Type B pancreatic cell (in vitro differentiated cells): Measurements from ENCODE around the gene SAXO2. TPM values are rescaled to one million over a fixed set of nuclear protein-coding genes. Genes with fewer than 3 reads are reported as not detected.
"Not testable (repeated sequence)": the region's sequence is repeated elsewhere in the genome, so short reads cannot be mapped to it uniquely, and the experiment has no call there.

ENCODE experiments used
- DNase-seq: peaks from one replicate; pipeline ENCODE4 v3.0.0; 2021; ENCODE audit warnings: mixed read lengths; ENCODE audit not compliant: unreplicated experiment; ENCODE audit errors: extremely low spot score
- H3K27ac Mint-ChIP-seq: 2 replicates; pipeline ENCODE4 v1.8.0; 2021; ENCODE audit warnings: mild to moderate bottlenecking, mixed read lengths
- H3K27me3 Mint-ChIP-seq: 2 replicates; pipeline ENCODE4 v1.8.0; 2021; ENCODE audit warnings: mixed read lengths
- H3K36me3 Mint-ChIP-seq: 2 replicates; pipeline ENCODE4 v1.8.0; 2021; ENCODE audit warnings: mixed read lengths
- H3K4me1 Mint-ChIP-seq: one replicate; pipeline ENCODE4 v1.8.0; 2021; ENCODE audit warnings: mixed read lengths; ENCODE audit not compliant: unreplicated experiment
- H3K4me3 Mint-ChIP-seq: 2 replicates; pipeline ENCODE4 v1.8.0; 2021; ENCODE audit warnings: mild to moderate bottlenecking, mixed read lengths
- H3K9me3 Mint-ChIP-seq: 2 replicates; pipeline ENCODE4 v1.8.0; 2021; ENCODE audit warnings: mixed read lengths
- CTCF ChIP-seq: fragments of 200-600 bp; sonication (generic); conservative IDR thresholded peaks from 2 replicates; pipeline ENCODE4 v1.5.0; 2021; ENCODE audit warnings: antibody characterized with exemption, mild to moderate bottlenecking
- total RNA-seq: library from RNA; stranded (reverse); gene quantifications from 2 replicates; pipeline ENCODE4 v1.2.1, GENCODE V29; 2021; ENCODE audit warnings: low replicate concordance

The SAXO2 gene
- total RNA-seq, 1 donor from 2014 or later = 5.8 TPM

- no peaks in the 10 kb centered on the region for H3K36me3 Mint-ChIP-seq
- DNase-seq = no peak
- TF ChIP-seq CTCF = no peak
- H3K4me1 Mint-ChIP-seq = no peaks in the 10 kb centered on the region
- H3K27ac Mint-ChIP-seq = no peak overlapping the region
- H3K9me3 Mint-ChIP-seq = no peaks in the 10 kb centered on the region
- no peak overlapping the region for H3K4me3 Mint-ChIP-seq
- peaks cover 10% of the 10 kb centered on the region for H3K27me3 Mint-ChIP-seq
These were observed 31.6 kb downstream of the SAXO2 start for GRCh38 chr15:82294061-82294690.

GRCh38 chr15:82297546-82297945 is 34.9 kb downstream of the SAXO2 start:
- H3K4me1 Mint-ChIP-seq = peaks cover 5% of the 10 kb centered on the region
- no peak overlapping the region for H3K4me3 Mint-ChIP-seq
- no peaks in the 10 kb centered on the region for H3K9me3 Mint-ChIP-seq
- H3K27me3 Mint-ChIP-seq = no peaks in the 10 kb centered on the region
- no peak for TF ChIP-seq CTCF
- no peak overlapping the region for H3K27ac Mint-ChIP-seq
- H3K36me3 Mint-ChIP-seq = no peaks in the 10 kb centered on the region
- DNase-seq = no peak

- no peak for DNase-seq
- no peaks in the 10 kb centered on the region for H3K27me3 Mint-ChIP-seq
- no peaks in the 10 kb centered on the region for H3K36me3 Mint-ChIP-seq
- TF ChIP-seq CTCF = no peak
- H3K27ac Mint-ChIP-seq = no peak overlapping the region
- H3K4me3 Mint-ChIP-seq = no peak overlapping the region
- no peaks in the 10 kb centered on the region for H3K9me3 Mint-ChIP-seq
- H3K4me1 Mint-ChIP-seq = peaks cover 5% of the 10 kb centered on the region
These were observed 35.4 kb downstream of the SAXO2 start for GRCh38 chr15:82298032-82298431.

- peaks cover 5% of the 10 kb centered on the region for H3K4me1 Mint-ChIP-seq
- no peak for DNase-seq
- no peak for TF ChIP-seq CTCF
These were observed 35.9 kb downstream of the SAXO2 start for GRCh38 chr15:82298520-82298919.

GRCh38 chr15:82299511-82299914 is 36.9 kb downstream of the SAXO2 start:
- DNase-seq, H3K9me3 Mint-ChIP-seq, H3K4me3 Mint-ChIP-seq, H3K36me3 Mint-ChIP-seq, H3K4me1 Mint-ChIP-seq, H3K27me3 Mint-ChIP-seq, H3K27ac Mint-ChIP-seq: not testable (repeated sequence)

More at GRCh38 chr15:82298520-82298919, 35.9 kb downstream of the SAXO2 start:
- Mint-ChIP-seq H3K27me3 (no peaks in the 10 kb centered on the region), H3K9me3 (no peaks in the 10 kb centered on the region), H3K36me3 (no peaks in the 10 kb centered on the region), H3K4me3 (no peak overlapping the region), H3K27ac (no peak overlapping the region)

GRCh38 chr15:82300326-82300725 is 37.7 kb downstream of the SAXO2 start:
- H3K9me3 Mint-ChIP-seq, H3K27me3 Mint-ChIP-seq, H3K27ac Mint-ChIP-seq, H3K36me3 Mint-ChIP-seq, H3K4me1 Mint-ChIP-seq, DNase-seq, H3K4me3 Mint-ChIP-seq: not testable (repeated sequence)

GRCh38 chr15:82300883-82301282 is 38.3 kb downstream of the SAXO2 start:
- peaks cover 5% of the 10 kb centered on the region for H3K4me1 Mint-ChIP-seq
- no peak for DNase-seq
- no peak for TF ChIP-seq CTCF
- H3K36me3 Mint-ChIP-seq = no peaks in the 10 kb centered on the region
- no peak overlapping the region for H3K27ac Mint-ChIP-seq
- no peaks in the 10 kb centered on the region for H3K27me3 Mint-ChIP-seq
- H3K9me3 Mint-ChIP-seq = no peaks in the 10 kb centered on the region
- no peak overlapping the region for H3K4me3 Mint-ChIP-seq
